Progenitor cell of endocrine pancreas (in vitro differentiated cells): ENCODE results near the gene ARHGAP26. TPM values are rescaled to one million over a fixed set of nuclear protein-coding genes. Genes with fewer than 3 reads are reported as not detected.

Experiments used
- DNase-seq: peaks from one replicate; pipeline ENCODE4 v3.0.0; 2021; ENCODE audit warnings: low spot score; ENCODE audit not compliant: unreplicated experiment
- H3K27ac Mint-ChIP-seq: 2 replicates; pipeline ENCODE4 v1.8.0; 2021; ENCODE audit warnings: mild to moderate bottlenecking, moderate library complexity, mixed read lengths
- H3K27me3 Mint-ChIP-seq: 2 replicates; pipeline ENCODE4 v1.8.0; 2021; ENCODE audit warnings: mixed read lengths
- H3K36me3 Mint-ChIP-seq: 2 replicates; pipeline ENCODE4 v1.8.0; 2022; ENCODE audit warnings: mixed read lengths; ENCODE audit not compliant: insufficient read depth
- H3K4me1 Mint-ChIP-seq: 2 replicates; pipeline ENCODE4 v1.8.0; 2021; ENCODE audit warnings: low read depth, mixed read lengths
- H3K4me3 Mint-ChIP-seq: 2 replicates; pipeline ENCODE4 v1.8.0; 2021; ENCODE audit warnings: low read depth, mild to moderate bottlenecking, moderate library complexity, mixed read lengths
- H3K9me3 Mint-ChIP-seq: 2 replicates; pipeline ENCODE4 v1.8.0; 2021; ENCODE audit warnings: low read depth, mixed read lengths
- total RNA-seq: library from RNA; stranded (reverse); gene quantifications from 2 replicates; pipeline ENCODE4 v1.2.1, GENCODE V29; 2021
- TF ChIP-seq, protein P1 (sequence below): fragments of 200-600 bp; sonication (generic); IDR thresholded peaks from one replicate; pipeline ENCODE4 v1.5.0; 2021; ENCODE audit warnings: antibody characterized with exemption, mild to moderate bottlenecking; ENCODE audit not compliant: unreplicated experiment

Gene ARHGAP26
- total RNA-seq, 1 donor from 2014 or later, result 21.3 TPM

DNA sequence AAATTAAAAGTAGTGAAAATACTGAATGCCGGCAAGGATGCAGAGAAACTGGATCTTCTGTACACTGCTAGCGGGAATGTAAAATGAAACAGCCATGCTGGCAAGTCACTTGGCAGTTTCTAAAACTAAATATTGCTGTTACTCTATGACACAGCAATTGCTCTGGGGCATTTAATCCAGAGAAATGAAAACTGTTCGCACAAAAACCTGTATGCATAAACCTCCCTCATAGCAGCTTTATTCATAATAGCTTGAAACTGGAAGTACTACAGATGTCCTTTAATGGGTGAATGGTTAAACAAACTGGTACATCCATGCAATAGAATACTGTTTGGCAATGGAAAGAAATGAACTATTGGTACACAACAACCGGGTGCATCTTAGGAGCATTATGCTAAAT, 167.2 kb downstream of the ARHGAP26 start:
- Mint-ChIP-seq H3K27ac (no peak overlapping the region), H3K4me1 (peaks cover 11% of the 10 kb centered on the region), H3K4me3 (no peak overlapping the region), H3K27me3 (no peaks in the 10 kb centered on the region), H3K9me3 (no peaks in the 10 kb centered on the region), H3K36me3 (peaks cover 2% of the 10 kb centered on the region)
- DNase-seq, result no peak
- TF ChIP-seq, protein P1, sequence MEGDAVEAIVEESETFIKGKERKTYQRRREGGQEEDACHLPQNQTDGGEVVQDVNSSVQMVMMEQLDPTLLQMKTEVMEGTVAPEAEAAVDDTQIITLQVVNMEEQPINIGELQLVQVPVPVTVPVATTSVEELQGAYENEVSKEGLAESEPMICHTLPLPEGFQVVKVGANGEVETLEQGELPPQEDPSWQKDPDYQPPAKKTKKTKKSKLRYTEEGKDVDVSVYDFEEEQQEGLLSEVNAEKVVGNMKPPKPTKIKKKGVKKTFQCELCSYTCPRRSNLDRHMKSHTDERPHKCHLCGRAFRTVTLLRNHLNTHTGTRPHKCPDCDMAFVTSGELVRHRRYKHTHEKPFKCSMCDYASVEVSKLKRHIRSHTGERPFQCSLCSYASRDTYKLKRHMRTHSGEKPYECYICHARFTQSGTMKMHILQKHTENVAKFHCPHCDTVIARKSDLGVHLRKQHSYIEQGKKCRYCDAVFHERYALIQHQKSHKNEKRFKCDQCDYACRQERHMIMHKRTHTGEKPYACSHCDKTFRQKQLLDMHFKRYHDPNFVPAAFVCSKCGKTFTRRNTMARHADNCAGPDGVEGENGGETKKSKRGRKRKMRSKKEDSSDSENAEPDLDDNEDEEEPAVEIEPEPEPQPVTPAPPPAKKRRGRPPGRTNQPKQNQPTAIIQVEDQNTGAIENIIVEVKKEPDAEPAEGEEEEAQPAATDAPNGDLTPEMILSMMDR, result no peak

DNA sequence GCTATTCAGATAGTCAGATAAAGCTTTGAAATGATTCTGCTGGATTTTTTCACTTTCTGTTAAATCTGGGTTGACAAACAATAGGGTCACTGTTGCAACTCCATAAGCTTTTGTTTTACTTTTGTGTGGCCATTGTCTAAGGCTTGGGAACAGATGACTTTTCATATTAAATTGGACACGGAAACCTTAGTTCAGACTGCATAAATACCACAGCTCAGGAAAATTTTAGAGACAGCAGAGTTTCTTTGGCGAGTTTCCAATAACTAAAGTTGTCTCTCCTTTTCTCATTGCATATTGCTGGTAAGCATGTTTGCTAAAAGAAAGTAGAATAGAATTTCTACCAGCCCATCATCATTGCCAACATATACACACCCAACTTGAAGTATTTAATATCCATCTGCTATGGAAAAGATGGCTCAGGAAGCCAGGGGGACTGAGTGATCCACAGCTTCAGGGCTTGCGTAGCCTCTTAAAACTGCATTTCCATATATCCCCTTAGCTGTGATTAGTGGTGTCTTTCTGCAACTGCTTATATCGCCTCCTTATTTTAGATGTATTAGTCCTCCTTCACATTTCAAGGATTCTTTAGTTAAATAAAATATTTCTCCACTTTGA, 168.2 kb downstream of the ARHGAP26 start:
- no peak overlapping the region for H3K27ac Mint-ChIP-seq

DNA sequence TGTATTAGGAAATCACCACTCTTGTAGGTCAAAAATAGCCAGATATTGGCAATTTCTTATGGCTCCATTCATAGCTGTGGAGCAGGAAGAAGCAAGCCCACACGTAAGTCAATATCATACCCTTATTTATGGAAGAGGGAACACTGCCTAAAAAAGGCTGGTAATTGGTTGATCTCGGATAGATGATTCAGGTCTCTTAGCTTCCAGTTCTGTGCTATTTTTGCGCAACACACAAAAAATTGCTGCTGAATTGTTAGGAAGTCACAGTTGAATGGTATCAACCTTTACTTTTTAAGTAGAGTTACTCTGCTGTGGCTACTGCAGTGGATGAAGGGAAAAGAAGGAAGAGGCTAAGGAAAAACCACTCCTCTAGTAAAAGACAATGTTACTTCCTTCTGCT, 168.8 kb downstream of the ARHGAP26 start:
- no peak for DNase-seq
- Mint-ChIP-seq H3K4me3 (no peak overlapping the region), H3K27ac (no peak overlapping the region), H3K27me3 (no peaks in the 10 kb centered on the region), H3K36me3 (peaks cover 1% of the 10 kb centered on the region), H3K9me3 (no peaks in the 10 kb centered on the region), H3K4me1 (peaks cover 10% of the 10 kb centered on the region)
- TF ChIP-seq, protein P1, result no peak

More for the DNA sequence above, 168.2 kb downstream of the ARHGAP26 start:
- Mint-ChIP-seq H3K9me3 (no peaks in the 10 kb centered on the region), H3K36me3 (peaks cover 2% of the 10 kb centered on the region), H3K4me3 (no peak overlapping the region), H3K4me1 (peaks cover 10% of the 10 kb centered on the region), H3K27me3 (no peaks in the 10 kb centered on the region)
- DNase-seq, result no peak
- TF ChIP-seq, protein P1, result no peak

DNA sequence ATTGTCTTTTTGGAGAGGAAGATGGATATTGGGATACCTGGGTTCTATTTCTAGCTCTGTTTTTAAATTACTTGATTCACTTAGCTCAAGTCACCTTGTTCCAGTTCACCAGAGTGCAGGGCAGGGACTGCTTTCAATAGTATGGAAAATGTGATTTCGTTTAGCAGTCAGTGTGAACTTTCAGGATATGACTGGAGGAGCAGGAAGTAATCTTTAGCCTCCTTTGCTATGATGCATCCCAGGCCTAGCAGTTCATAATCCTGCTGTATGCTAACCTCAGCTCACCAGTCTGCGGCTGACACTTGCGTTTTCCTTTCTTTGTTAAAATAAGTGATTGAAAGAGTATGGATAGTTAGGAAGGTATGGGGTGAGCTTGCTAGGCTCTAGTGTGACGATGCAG, 169.7 kb downstream of the ARHGAP26 start:
- no peaks in the 10 kb centered on the region for H3K9me3 Mint-ChIP-seq
- no peak for DNase-seq
- TF ChIP-seq, protein P1, result no peak
- no peaks in the 10 kb centered on the region for H3K36me3 Mint-ChIP-seq
- no peak overlapping the region for H3K4me3 Mint-ChIP-seq
- no peak overlapping the region for H3K27ac Mint-ChIP-seq
- peaks cover 10% of the 10 kb centered on the region for H3K4me1 Mint-ChIP-seq
- H3K27me3 Mint-ChIP-seq, result no peaks in the 10 kb centered on the region

DNA sequence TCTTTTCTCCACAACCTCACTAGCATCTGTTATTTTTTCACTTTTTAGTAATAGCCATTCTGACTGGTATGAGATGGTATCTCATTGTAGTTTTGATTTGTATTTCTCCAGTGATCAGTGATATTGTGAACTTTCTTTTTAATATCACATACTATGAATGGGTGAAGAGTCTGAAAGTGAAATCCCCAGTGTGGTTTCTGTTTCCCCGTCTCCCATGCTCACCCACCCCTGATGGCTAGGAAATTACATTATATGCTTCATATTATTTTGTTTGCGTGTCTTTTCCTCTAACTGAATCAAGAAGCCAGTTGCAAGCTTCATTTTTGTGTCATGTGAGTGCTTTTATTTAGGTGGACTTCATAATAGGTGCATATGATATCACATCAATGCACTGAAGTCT, 171.1 kb downstream of the ARHGAP26 start:
- TF ChIP-seq, protein P1, result no peak
- Mint-ChIP-seq H3K36me3 (no peaks in the 10 kb centered on the region), H3K4me1 (peaks cover 7% of the 10 kb centered on the region), H3K27ac (no peak overlapping the region), H3K9me3 (no peaks in the 10 kb centered on the region), H3K27me3 (no peaks in the 10 kb centered on the region), H3K4me3 (no peak overlapping the region)
- no peak for DNase-seq
